HEK293 (cell line): ENCODE data around the gene JPH3.

Experiments
- CTCF ChIA-PET: fragments of 350-600 bp; formaldehyde crosslinking; extraction: SDS; loops from one replicate; lab custom pipeline; 2021; ENCODE audit warnings: antibody characterized with exemption; lab: Yijun Ruan, JAX
- POLR2A ChIA-PET: fragments of 300-600 bp; formaldehyde crosslinking; extraction: SDS; loops from one replicate; lab custom pipeline; 2020; ENCODE audit warnings: antibody characterized with exemption, inconsistent platforms; lab: Yijun Ruan, JAX
- H3K27ac ChIP-seq: fragments of 200-500 bp; sonication (Bioruptor generic); 2 replicates; pipeline ENCODE4 v1.5.1; 2014; ENCODE audit warnings: low read depth, low read length, control low read depth, inconsistent platforms; ENCODE audit errors: extremely low read depth
- H3K36me3 ChIP-seq, 2 experiments: fragments of 200-500 bp in 1 of 2; sonication (Bioruptor generic) in 1 of 2; 1 replicate in 1 of 2; 2 replicates in 1 of 2; pipeline ENCODE4 v1.5.1; 2014 to 2017; ENCODE audit warnings: inconsistent platforms in 2 of 2, low read length in 2 of 2; ENCODE audit not compliant: control insufficient read depth in 2 of 2, insufficient read depth in 1 of 2
- H3K4me1 ChIP-seq: fragments of 200-500 bp; sonication (Bioruptor generic); 2 replicates; pipeline ENCODE4 v1.5.1; 2014; ENCODE audit warnings: mild to moderate bottlenecking, low read length, inconsistent platforms; ENCODE audit not compliant: control insufficient read depth, insufficient read depth
- H3K4me3 ChIP-seq: 2 replicates; pipeline ENCODE4 v1.5.1; 2011; ENCODE audit warnings: low read depth, mild to moderate bottlenecking, control low read depth, low read length, moderate library complexity
- H3K9me3 ChIP-seq: fragments of 200-500 bp; sonication (Bioruptor generic); 2 replicates; pipeline ENCODE4 v1.5.1; 2014; ENCODE audit warnings: low read depth, low read length, inconsistent platforms; ENCODE audit not compliant: control insufficient read depth, insufficient read depth
- IKZF3 ChIP-seq: fragments of 450-650 bp; IDR thresholded peaks from 2 replicates; pipeline ENCODE4 v1.5.0; 2018; ENCODE audit warnings: missing biosample characterization, mild to moderate bottlenecking, missing genetic modification characterization, moderate library complexity
- INSM2 ChIP-seq: fragments of 450-650 bp; formaldehyde crosslinking; IDR thresholded peaks from 2 replicates; pipeline ENCODE4 v1.5.1; 2016; ENCODE audit warnings: missing biosample characterization, missing genetic modification characterization
- KLF1 ChIP-seq: fragments of 450-650 bp; formaldehyde crosslinking; IDR thresholded peaks from 2 replicates; pipeline ENCODE4 v1.5.1; 2016; ENCODE audit warnings: missing biosample characterization, missing genetic modification characterization
- PBX3 ChIP-seq: sonication (generic); formaldehyde crosslinking; IDR thresholded peaks from 2 replicates; pipeline ENCODE4 v1.8.1; 2022; ENCODE audit warnings: mild to moderate bottlenecking, moderate library complexity, missing genetic modification reagents
- REST ChIP-seq: fragments of 450-650 bp; formaldehyde crosslinking; IDR thresholded peaks from 2 replicates; pipeline ENCODE4 v1.5.1; 2016; ENCODE audit warnings: missing biosample characterization, missing genetic modification characterization
- ZNF133 ChIP-seq: fragments of 450-650 bp; formaldehyde crosslinking; IDR thresholded peaks from 2 replicates; pipeline ENCODE4 v1.5.1; 2016; ENCODE audit warnings: missing biosample characterization, missing genetic modification characterization
- ZNF362 ChIP-seq: fragments of 450-650 bp; formaldehyde crosslinking; IDR thresholded peaks from 2 replicates; pipeline ENCODE4 v1.5.1; 2016; ENCODE audit warnings: missing biosample characterization, missing genetic modification characterization
- ZNF571 ChIP-seq: fragments of 450-650 bp; formaldehyde crosslinking; IDR thresholded peaks from 2 replicates; pipeline ENCODE4 v1.5.0; 2017; ENCODE audit warnings: missing biosample characterization, missing genetic modification characterization
- ZNF792 ChIP-seq: fragments of 450-650 bp; formaldehyde crosslinking; IDR thresholded peaks from 2 replicates; pipeline ENCODE4 v1.5.1; 2016; ENCODE audit warnings: missing biosample characterization, missing genetic modification characterization

JPH3 gene

GRCh38 chr16:87657621-87658192, 55.4 kb downstream of the JPH3 start (continued):
- TF ChIP-seq INSM2 (tag by site-specific recombination) (no peak), IKZF3 (tag by site-specific recombination) (no peak), PBX3 (CRISPR knock-in tag) (no peak)

- POLR2A ChIA-PET: no interaction called here
- no peaks in the 10 kb centered on the region for H3K4me1 ChIP-seq
- no peak for TF ChIP-seq ZNF792
- no peak for TF ChIP-seq ZNF362
- TF ChIP-seq ZNF133 (tag by site-specific recombination): no peak
- H3K4me3 ChIP-seq: no peak overlapping the region
- H3K27ac ChIP-seq: no peak overlapping the region
- no peaks in the 10 kb centered on the region for H3K9me3 ChIP-seq
- CTCF ChIA-PET: no interaction called here
- peaks cover 0 to 9% of the 10 kb centered on the region in 2 experiments; a peak in 1 of 3 replicates for H3K36me3 ChIP-seq
Observed at GRCh38 chr16:87658564-87659225, 56.4 kb downstream of the JPH3 start.

GRCh38 chr16:87661561-87661960, 59.3 kb downstream of the JPH3 start:
- POLR2A ChIA-PET: no interaction called here
- Histone ChIP-seq H3K4me3 (no peak overlapping the region), H3K4me1 (no peaks in the 10 kb centered on the region), H3K36me3 (no peaks in the 10 kb centered on the region), H3K27ac (no peak overlapping the region)
- CTCF ChIA-PET: no interaction called here
- TF ChIP-seq REST (tag by site-specific recombination): peak; percentile 91
- no peak for TF ChIP-seq ZNF571 (tag by site-specific recombination)
- no peak for TF ChIP-seq KLF1 (tag by site-specific recombination)
- TF ChIP-seq, all 188 proteins: peak for 1
- no peaks in the 10 kb centered on the region for H3K9me3 ChIP-seq
